GM12878 (cell line): ENCODE data around the gene ANKRD6. TPM values are rescaled to one million over a fixed set of nuclear protein-coding genes. Genes with fewer than 3 reads are reported as not detected.

Experiments used
- CBX5 ChIP-seq: sonication (generic); IDR thresholded peaks from 2 replicates; pipeline ENCODE4 v1.6.1; 2016; ENCODE audit warnings: low read depth, moderate library complexity, mild to moderate bottlenecking, inconsistent platforms
- DPF2 ChIP-seq: fragments of 450-650 bp; IDR thresholded peaks from 2 replicates; pipeline ENCODE4 v1.6.1; 2017; ENCODE audit warnings: mild to moderate bottlenecking
- EGR1 ChIP-seq, 2 experiments: IDR thresholded peaks; 1 replicate in 1 of 2; 2 replicates in 1 of 2; pipeline ENCODE4 v1.6.1; 2011 to 2012; ENCODE audit warnings: low read depth in 2 of 2, low read length in 2 of 2, borderline replicate concordance in 1 of 2, mild to moderate bottlenecking in 1 of 2, moderate library complexity in 1 of 2
- HCFC1 ChIP-seq: fragments of 150-350 bp; IDR thresholded peaks from 2 replicates; pipeline ENCODE4 v1.6.1; 2014; ENCODE audit warnings: low read length
- NFYB ChIP-seq: IDR thresholded peaks from 2 replicates; pipeline ENCODE4 v1.6.1; 2011; ENCODE audit warnings: low read depth, mild to moderate bottlenecking, low read length, improper control_type of control experiment, moderate library complexity; ENCODE audit not compliant: insufficient read depth
- NR2C2 ChIP-seq: IDR thresholded peaks from 2 replicates; pipeline ENCODE4 v1.6.1; 2011; ENCODE audit warnings: borderline replicate concordance, low read depth; ENCODE audit not compliant: control insufficient read depth, insufficient read length
- POLR2AphosphoS5 ChIP-seq: IDR thresholded peaks from 2 replicates; pipeline ENCODE4 v1.6.1; 2011; ENCODE audit warnings: mild to moderate bottlenecking, low read length, inconsistent platforms
- RELA ChIP-seq: fragments of 450-650 bp; IDR thresholded peaks from 2 replicates; pipeline ENCODE4 v1.8.0; 2014; ENCODE audit warnings: borderline replicate concordance; ENCODE audit not compliant: partially characterized antibody
- SPI1 ChIP-seq: IDR thresholded peaks from 2 replicates; pipeline ENCODE4 v1.6.1; 2011; ENCODE audit warnings: low read depth, mild to moderate bottlenecking, low read length, moderate library complexity, borderline replicate concordance; ENCODE audit not compliant: insufficient read depth
- SRF ChIP-seq, 2 experiments: IDR thresholded peaks; 2 replicates each; pipeline ENCODE4 v1.6.1; 2011; ENCODE audit warnings: low read depth in 2 of 2, low read length in 2 of 2, mild to moderate bottlenecking in 1 of 2, moderate library complexity in 1 of 2
- YY1 ChIP-seq: IDR thresholded peaks from 2 replicates; pipeline ENCODE4 v1.6.1; 2011; ENCODE audit warnings: low read depth, mild to moderate bottlenecking, low read length
- ZSCAN29 ChIP-seq: fragments of 450-650 bp; IDR thresholded peaks from 2 replicates; pipeline ENCODE4 v1.6.1; 2017; ENCODE audit warnings: mild to moderate bottlenecking, moderate library complexity
- polyA plus RNA-seq, 11 experiments: library from polyadenylated mRNA; depleted of rRNA in 4 of 11; unstranded in 6 of 11; stranded (reverse) in 5 of 11; fragments of >200 nt; fragmentation: Nextera tagmentation in 4 of 11; fragmentation: Illumina TruSeq in 1 of 11; extraction: Ambion mirVana in 4 of 11; extraction: Trizol in 1 of 11; gene quantifications; 1 replicate in 1 of 11; 2 replicates in 10 of 11; pipeline versions ENCODE4 v1.2.1 to v1.2.3, GENCODE V29; 2011 to 2016; ENCODE audit warnings: inconsistent platforms in 2 of 11, missing spikeins in 2 of 11, low read depth in 1 of 11
- total RNA-seq, 4 experiments: library from RNA; depleted of rRNA in 3 of 4; stranded (reverse); fragments of >200 nt in 3 of 4; fragmentation: Illumina TruSeq in 1 of 4; extraction: Trizol in 1 of 4; gene quantifications; 2 replicates each; pipeline versions ENCODE4 v1.2.1 to v1.2.3, GENCODE V29; 2013 to 2021
- TF ChIP-seq, protein P1 (sequence below): fragments of 450-650 bp; IDR thresholded peaks from 2 replicates; pipeline ENCODE4 v1.6.1; 2017; ENCODE audit warnings: mild to moderate bottlenecking, moderate library complexity
- TF ChIP-seq, protein P2 (sequence below): IDR thresholded peaks from 2 replicates; pipeline ENCODE4 v1.6.1; 2011; ENCODE audit warnings: borderline replicate concordance, low read depth, mild to moderate bottlenecking, moderate library complexity, low read length; ENCODE audit not compliant: insufficient read depth, poor library complexity, severe bottlenecking
- TF ChIP-seq, protein P3 (sequence below): fragments of 450-650 bp; IDR thresholded peaks from 2 replicates; pipeline ENCODE4 v1.6.1; 2016; ENCODE audit warnings: mild to moderate bottlenecking, moderate library complexity, borderline replicate concordance

The ANKRD6 gene
- total and polyA plus RNA-seq, 10 of the 15 experiments (the other 5 are each of a cell fraction or from before 2014, with no cell fraction given): 0.03 to 0.90 (median 0.38) TPM

DNA sequence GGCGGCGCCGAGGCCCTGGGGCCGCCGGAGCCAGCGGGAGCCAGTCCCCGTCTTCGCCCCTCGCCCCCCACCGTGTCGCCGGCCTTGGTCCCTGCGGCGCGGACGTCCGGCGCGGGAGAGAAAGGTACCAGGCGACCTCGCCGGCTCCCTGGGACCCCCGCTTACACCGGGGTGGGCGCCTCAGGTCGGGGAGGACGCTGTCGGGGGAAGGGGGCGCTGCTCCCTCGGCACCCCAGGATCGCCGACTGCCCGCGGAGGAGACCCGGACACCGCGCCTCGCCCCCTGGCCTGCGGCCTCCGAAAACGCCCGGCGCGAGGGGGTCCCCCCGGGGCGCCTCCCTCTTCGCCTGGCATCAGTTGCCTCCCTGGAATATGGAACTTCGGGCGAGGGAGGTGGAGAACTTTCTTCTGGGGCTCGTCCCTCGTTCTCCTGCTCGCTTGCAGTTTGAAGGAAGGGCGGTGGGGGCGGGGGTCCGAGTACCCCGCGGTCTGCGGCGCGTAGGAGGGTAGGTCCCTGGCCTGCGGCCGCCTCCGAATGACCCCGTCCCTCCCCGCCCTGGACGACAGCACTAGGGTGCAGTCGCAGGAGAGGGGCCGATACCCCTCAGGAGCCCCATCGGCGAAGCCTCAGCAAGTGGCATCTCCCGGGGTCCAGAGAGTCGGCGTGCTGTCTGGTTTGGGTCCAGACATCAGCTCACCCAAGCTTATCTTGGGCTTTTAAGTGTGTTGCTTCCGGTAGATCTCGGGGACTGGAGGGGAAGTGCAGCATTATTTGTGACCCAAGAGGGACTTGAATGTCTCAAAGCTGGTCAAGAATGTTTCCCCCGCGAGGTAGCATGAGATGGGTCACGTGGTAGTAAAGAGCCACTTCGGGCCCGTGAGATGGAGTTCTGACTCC lies 549 bp downstream of the ANKRD6 start (continued):
- TF ChIP-seq, protein P1, sequence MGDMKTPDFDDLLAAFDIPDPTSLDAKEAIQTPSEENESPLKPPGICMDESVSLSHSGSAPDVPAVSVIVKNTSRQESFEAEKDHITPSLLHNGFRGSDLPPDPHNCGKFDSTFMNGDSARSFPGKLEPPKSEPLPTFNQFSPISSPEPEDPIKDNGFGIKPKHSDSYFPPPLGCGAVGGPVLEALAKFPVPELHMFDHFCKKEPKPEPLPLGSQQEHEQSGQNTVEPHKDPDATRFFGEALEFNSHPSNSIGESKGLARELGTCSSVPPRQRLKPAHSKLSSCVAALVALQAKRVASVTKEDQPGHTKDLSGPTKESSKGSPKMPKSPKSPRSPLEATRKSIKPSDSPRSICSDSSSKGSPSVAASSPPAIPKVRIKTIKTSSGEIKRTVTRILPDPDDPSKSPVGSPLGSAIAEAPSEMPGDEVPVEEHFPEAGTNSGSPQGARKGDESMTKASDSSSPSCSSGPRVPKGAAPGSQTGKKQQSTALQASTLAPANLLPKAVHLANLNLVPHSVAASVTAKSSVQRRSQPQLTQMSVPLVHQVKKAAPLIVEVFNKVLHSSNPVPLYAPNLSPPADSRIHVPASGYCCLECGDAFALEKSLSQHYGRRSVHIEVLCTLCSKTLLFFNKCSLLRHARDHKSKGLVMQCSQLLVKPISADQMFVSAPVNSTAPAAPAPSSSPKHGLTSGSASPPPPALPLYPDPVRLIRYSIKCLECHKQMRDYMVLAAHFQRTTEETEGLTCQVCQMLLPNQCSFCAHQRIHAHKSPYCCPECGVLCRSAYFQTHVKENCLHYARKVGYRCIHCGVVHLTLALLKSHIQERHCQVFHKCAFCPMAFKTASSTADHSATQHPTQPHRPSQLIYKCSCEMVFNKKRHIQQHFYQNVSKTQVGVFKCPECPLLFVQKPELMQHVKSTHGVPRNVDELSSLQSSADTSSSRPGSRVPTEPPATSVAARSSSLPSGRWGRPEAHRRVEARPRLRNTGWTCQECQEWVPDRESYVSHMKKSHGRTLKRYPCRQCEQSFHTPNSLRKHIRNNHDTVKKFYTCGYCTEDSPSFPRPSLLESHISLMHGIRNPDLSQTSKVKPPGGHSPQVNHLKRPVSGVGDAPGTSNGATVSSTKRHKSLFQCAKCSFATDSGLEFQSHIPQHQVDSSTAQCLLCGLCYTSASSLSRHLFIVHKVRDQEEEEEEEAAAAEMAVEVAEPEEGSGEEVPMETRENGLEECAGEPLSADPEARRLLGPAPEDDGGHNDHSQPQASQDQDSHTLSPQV: no peak
- TF ChIP-seq, protein P2, sequence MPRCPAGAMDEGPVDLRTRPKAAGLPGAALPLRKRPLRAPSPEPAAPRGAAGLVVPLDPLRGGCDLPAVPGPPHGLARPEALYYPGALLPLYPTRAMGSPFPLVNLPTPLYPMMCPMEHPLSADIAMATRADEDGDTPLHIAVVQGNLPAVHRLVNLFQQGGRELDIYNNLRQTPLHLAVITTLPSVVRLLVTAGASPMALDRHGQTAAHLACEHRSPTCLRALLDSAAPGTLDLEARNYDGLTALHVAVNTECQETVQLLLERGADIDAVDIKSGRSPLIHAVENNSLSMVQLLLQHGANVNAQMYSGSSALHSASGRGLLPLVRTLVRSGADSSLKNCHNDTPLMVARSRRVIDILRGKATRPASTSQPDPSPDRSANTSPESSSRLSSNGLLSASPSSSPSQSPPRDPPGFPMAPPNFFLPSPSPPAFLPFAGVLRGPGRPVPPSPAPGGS: no peak
- TF ChIP-seq SRF (IDR thresholded peaks at IDR 0.05; ENCODE audit: low read depth in 2 of 2, low read length in 2 of 2): no peak
- TF ChIP-seq YY1: no peak; the same call in 1 of the 2 replicates
- TF ChIP-seq DPF2: no peak
- TF ChIP-seq, protein P3, sequence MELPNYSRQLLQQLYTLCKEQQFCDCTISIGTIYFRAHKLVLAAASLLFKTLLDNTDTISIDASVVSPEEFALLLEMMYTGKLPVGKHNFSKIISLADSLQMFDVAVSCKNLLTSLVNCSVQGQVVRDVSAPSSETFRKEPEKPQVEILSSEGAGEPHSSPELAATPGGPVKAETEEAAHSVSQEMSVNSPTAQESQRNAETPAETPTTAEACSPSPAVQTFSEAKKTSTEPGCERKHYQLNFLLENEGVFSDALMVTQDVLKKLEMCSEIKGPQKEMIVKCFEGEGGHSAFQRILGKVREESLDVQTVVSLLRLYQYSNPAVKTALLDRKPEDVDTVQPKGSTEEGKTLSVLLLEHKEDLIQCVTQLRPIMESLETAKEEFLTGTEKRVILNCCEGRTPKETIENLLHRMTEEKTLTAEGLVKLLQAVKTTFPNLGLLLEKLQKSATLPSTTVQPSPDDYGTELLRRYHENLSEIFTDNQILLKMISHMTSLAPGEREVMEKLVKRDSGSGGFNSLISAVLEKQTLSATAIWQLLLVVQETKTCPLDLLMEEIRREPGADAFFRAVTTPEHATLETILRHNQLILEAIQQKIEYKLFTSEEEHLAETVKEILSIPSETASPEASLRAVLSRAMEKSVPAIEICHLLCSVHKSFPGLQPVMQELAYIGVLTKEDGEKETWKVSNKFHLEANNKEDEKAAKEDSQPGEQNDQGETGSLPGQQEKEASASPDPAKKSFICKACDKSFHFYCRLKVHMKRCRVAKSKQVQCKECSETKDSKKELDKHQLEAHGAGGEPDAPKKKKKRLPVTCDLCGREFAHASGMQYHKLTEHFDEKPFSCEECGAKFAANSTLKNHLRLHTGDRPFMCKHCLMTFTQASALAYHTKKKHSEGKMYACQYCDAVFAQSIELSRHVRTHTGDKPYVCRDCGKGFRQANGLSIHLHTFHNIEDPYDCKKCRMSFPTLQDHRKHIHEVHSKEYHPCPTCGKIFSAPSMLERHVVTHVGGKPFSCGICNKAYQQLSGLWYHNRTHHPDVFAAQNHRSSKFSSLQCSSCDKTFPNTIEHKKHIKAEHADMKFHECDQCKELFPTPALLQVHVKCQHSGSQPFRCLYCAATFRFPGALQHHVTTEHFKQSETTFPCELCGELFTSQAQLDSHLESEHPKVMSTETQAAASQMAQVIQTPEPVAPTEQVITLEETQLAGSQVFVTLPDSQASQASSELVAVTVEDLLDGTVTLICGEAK: peak; percentile 79
- no peak for TF ChIP-seq RELA
- TF ChIP-seq EGR1 (IDR thresholded peaks at IDR 0.05; ENCODE audit: borderline replicate concordance in 1 of 2, low read depth in 2 of 2, low read length in 2 of 2): no peak
- TF ChIP-seq NFYB: no peak
- TF ChIP-seq NR2C2: no peak
- TF ChIP-seq POLR2AphosphoS5: no peak
- TF ChIP-seq HCFC1: no peak
- peak; percentile 54; the same call in 1 of the 2 replicates for TF ChIP-seq SPI1
- TF ChIP-seq ZSCAN29: no peak
- no peak for TF ChIP-seq CBX5
